Gastroesophageal sphincter (tissue), 3 donors: ENCODE data around the gene ADGRE3.

Experiments used
- CTCF ChIP-seq, 4 experiments: fragments of 200-600 bp in 2 of 4; fragments of 450-650 bp in 2 of 4; sonication (generic) in 1 of 4; IDR thresholded peaks; one replicate each; pipeline ENCODE4 v1.5.1; 2017 to 2019; ENCODE audit warnings: antibody characterized with exemption in 4 of 4, mild to moderate bottlenecking in 2 of 4, moderate library complexity in 2 of 4
- EP300 ChIP-seq: sonication (generic); formaldehyde crosslinking; IDR thresholded peaks from one replicate; pipeline ENCODE4 v1.6.1; 2017; ENCODE audit warnings: antibody characterized with exemption, mild to moderate bottlenecking

- TF ChIP-seq CTCF (IDR thresholded peaks at IDR 0.05) (no peak), EP300 (no peak)
These were observed 93.9 kb downstream of the ADGRE3 start for GRCh38 chr19:14580623-14581237.
